GM12874 (cell line): ENCODE measurements around the gene PRLH.

Source experiments
- TF ChIP-seq, protein P1 (sequence below): IDR thresholded peaks from 2 replicates; pipeline ENCODE4 v1.5.1; 2011; ENCODE audit warnings: low read depth, mild to moderate bottlenecking, control low read depth, low read length, moderate library complexity; ENCODE audit not compliant: insufficient read depth

PRLH gene, protein sequence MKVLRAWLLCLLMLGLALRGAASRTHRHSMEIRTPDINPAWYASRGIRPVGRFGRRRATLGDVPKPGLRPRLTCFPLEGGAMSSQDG

DNA sequence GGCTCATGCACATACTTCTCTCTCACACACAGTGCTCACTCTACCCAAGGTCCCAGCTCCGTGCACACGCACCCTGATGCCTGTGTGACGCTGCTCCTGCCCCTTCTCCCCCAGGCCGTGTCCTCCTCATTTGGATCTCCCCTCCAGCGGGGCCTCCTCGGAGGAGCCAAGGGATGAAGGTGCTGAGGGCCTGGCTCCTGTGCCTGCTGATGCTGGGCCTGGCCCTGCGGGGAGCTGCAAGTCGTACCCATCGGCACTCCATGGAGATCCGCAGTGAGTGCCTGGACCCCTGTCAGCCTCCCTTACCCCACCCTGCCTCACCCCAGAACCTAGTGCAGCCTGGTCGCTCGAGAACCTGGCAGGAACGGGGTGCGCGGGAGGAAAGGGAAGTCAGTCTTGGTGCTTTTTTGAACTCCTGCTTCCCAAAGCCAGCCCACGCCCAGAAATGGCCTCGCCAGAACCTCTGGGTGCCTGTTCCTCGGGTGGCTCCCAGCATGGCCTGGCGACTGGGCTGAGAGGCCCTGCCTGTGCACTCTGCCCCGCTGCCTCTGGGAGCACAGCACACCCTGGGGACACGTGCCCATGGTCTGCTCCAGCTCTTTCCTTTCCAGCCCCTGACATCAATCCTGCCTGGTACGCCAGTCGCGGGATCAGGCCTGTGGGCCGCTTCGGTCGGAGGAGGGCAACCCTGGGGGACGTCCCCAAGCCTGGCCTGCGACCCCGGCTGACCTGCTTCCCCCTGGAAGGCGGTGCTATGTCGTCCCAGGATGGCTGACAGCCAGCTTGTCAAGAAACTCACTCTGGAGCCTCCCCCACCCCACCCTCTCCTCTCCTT, at the start of gene PRLH:
TSS of gene PRLH (plus strand) at position 174 of the 835 bp plus-strand sequence. CDS start at position 174, 0 bp downstream.
- TF ChIP-seq, protein P1, sequence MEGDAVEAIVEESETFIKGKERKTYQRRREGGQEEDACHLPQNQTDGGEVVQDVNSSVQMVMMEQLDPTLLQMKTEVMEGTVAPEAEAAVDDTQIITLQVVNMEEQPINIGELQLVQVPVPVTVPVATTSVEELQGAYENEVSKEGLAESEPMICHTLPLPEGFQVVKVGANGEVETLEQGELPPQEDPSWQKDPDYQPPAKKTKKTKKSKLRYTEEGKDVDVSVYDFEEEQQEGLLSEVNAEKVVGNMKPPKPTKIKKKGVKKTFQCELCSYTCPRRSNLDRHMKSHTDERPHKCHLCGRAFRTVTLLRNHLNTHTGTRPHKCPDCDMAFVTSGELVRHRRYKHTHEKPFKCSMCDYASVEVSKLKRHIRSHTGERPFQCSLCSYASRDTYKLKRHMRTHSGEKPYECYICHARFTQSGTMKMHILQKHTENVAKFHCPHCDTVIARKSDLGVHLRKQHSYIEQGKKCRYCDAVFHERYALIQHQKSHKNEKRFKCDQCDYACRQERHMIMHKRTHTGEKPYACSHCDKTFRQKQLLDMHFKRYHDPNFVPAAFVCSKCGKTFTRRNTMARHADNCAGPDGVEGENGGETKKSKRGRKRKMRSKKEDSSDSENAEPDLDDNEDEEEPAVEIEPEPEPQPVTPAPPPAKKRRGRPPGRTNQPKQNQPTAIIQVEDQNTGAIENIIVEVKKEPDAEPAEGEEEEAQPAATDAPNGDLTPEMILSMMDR, result no peak

DNA sequence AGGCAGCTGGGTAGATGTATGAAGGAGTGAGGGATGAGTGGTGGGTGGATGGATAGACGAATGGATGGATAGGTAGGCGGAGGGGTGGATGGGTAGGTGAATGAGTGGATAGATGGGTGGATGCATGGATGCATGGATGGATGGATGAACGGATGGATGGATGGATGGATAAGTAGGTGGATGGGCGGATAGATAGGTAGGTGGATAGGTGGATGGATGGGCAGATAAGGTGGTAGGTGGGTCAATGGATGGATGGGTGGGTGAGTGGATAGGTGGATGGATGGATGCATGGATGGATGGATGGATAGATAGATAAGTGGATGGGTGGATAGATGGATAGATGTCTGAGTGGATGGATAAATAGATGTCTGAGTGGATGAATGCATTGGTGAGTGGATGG, 49.2 kb upstream of the PRLH start:
- TF ChIP-seq, protein P1, result no peak

DNA sequence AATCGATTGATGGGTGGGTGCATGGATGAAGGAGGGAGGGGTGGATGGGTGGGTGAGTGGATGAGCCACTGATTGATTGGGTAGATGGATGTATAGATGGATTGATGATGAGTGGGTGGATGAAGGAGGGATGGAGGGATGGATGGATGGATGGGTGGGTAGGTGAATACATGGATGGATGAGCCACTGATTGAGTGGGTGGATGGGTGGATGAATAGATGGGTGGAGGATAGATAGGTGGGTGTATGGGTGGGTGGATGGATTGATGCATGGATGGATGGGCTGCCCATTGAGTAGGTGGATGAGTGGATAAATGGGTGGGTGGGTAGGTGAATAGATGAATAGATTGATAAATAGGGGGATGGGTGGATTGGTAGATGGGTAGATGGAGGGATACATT, 48.4 kb upstream of the PRLH start:
- TF ChIP-seq, protein P1, result no peak

DNA sequence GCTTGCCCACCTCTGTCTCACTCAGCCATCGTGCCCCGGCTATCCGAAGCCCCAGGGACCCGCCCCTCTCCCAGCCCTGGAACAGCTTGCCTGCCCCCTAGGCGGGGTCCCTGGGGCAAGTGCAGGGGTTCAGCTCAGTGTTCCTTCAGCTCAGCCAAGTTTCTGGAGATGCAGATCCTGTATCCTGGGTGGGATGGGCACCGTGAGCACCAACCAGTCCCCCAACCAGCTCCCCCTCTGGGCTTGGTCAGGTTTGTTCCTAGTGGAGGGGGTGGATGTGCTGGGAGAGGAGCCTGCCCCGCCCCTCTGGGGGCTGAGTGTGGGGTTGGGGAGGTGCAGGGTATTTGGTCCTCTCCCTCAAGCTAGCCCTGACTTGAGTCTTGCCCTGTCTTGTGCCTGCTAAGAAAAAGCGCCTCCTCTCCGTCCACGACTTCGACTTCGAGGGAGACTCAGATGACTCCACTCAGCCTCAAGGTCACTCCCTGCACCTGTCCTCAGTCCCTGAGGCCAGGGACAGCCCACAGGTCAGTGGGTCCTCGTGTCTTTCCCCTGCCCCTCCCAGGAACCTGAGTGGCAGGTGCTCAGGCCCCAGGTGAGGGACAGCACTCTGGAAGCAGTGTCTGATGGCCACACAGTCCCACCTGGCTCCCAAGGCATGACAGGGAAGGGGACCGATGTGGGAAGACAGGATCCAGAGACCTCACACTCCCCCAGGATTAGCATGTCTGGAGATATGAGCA, 46.7 kb upstream of the PRLH start:
- TF ChIP-seq, protein P1, result no peak

DNA sequence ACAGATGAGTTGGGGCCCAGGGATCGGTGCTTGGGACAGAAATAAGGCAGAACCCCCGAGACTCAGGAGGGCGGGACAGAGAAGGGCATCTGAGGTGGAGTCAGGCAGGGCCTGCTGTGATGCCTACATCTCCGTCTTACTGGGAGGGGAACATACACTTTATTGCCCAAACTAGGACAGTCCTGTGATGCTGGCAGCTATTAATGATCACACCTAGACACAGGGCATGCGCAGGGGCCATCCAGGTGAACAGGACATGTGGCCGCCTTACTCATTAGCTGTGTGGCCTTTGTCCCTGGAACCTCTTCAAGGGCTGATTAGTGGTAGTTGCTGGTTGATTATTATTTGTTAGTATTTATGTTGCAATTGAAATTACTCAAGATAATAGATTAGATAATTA, 46.1 kb upstream of the PRLH start:
- TF ChIP-seq, protein P1, result no peak

DNA sequence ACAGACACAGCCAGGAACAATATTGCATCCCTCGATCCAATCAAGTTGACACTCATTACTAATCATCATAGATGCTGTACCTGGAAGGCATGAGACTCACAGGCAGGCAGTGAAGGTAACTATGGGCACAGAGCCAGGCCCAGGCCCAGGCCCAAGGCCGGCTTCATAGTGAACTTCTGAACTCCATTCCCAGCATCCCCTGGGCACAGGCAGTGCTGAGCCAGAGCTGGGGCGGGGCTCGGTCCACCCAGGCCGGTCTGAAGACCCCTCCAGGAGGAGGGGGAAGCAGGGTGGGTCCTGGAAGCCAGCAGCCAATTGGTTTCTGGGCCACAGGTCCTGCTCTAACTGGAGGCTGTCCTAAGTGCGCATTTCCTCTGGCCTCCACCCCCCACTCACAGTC, 41.7 kb upstream of the PRLH start:
- TF ChIP-seq, protein P1, result no peak

DNA sequence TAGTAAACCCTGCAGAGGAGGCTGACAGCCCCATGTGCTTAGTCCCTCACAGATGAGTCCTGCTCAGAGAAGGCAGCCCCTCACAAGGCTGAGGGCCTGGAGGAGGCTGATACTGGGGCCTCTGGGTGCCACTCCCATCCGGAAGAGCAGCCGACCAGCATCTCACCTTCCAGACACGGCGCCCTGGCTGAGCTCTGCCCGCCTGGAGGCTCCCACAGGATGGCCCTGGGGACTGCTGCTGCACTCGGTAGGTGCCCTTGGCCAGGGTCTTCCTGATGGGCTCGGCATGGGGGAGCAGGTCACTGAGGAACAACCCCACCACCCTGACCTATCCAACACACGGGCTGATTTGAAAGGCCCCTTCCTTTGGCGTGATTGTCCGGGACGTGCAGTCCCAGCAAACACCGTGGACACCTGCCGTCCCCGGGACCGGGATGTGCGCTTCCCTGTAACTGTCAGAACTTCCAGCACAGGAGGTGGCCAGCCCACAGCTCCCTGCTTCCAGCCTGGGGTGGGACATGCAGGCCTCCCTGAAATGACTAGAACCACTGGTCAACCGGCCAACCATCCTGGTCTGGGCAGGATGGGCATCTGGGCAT, 40.7 kb upstream of the PRLH start:
- TF ChIP-seq, protein P1, result no peak
